Stimulated activated effector memory CD8-positive, alpha-beta T cell treated with anti-CD3 and anti-CD28 coated beads, Interleukin-12 subunit alpha, Interleukin-12 subunit beta, amount 100 ng/mL, for 72 hours (primary cell): Measurements from ENCODE around the gene PRDM1.

Experiments used
- ATAC-seq: fragments of 150-1000 bp; cut with Tn5 transposase; 2 replicates; pipeline ENCODE4 v1.10.0; 2021
- DNase-seq, 2 donors: peaks; one replicate each; pipeline ENCODE4 v3.0.0; 2021 to 2022; ENCODE audit warnings: low spot score in 2 of 2
- H3K27ac Mint-ChIP-seq: one replicate; pipeline ENCODE4 v1.8.0; 2022; ENCODE audit warnings: mild to moderate bottlenecking, mixed read lengths
- H3K36me3 Mint-ChIP-seq: one replicate; pipeline ENCODE4 v1.8.0; 2022; ENCODE audit warnings: mild to moderate bottlenecking, mixed read lengths
- H3K4me1 Mint-ChIP-seq: one replicate; pipeline ENCODE4 v1.8.0; 2022; ENCODE audit warnings: mixed read lengths
- H3K4me3 Mint-ChIP-seq: one replicate; pipeline ENCODE4 v1.8.0; 2022; ENCODE audit warnings: mild to moderate bottlenecking, mixed read lengths
- H3K9me3 Mint-ChIP-seq: one replicate; pipeline ENCODE4 v1.8.0; 2022; ENCODE audit warnings: mixed read lengths

The PRDM1 gene

GRCh38 chr6:106126482-106126881, 40.3 kb downstream of the PRDM1 start:
- ATAC-seq = no peak
- H3K36me3 Mint-ChIP-seq = no peaks in the 10 kb centered on the region
- peak in 1 of 2 donors; percentile 58 for DNase-seq
- H3K4me3 Mint-ChIP-seq = peak overlapping the region; percentile 59
- H3K4me1 Mint-ChIP-seq = peaks cover 42% of the 10 kb centered on the region
- H3K9me3 Mint-ChIP-seq = no peaks in the 10 kb centered on the region
- peak overlapping the region; percentile 57 for H3K27ac Mint-ChIP-seq

GRCh38 chr6:106128981-106129781, 43.0 kb downstream of the PRDM1 start:
- DNase-seq (no peak), ATAC-seq (no peak)
- H3K4me1 Mint-ChIP-seq = peaks cover 46% of the 10 kb centered on the region
- no peak overlapping the region for H3K4me3 Mint-ChIP-seq
- no peaks in the 10 kb centered on the region for H3K9me3 Mint-ChIP-seq
- peak overlapping the region; percentile 53 for H3K27ac Mint-ChIP-seq
- no peaks in the 10 kb centered on the region for H3K36me3 Mint-ChIP-seq

GRCh38 chr6:106132153-106132698, 46.1 kb downstream of the PRDM1 start:
- Mint-ChIP-seq H3K27ac (no peak overlapping the region), H3K36me3 (no peaks in the 10 kb centered on the region), H3K4me1 (peaks cover 34% of the 10 kb centered on the region), H3K4me3 (no peak overlapping the region), H3K9me3 (no peaks in the 10 kb centered on the region)
- ATAC-seq = no peak
- no peak for DNase-seq

- Mint-ChIP-seq H3K9me3 (no peaks in the 10 kb centered on the region), H3K36me3 (no peaks in the 10 kb centered on the region), H3K4me1 (peaks cover 38% of the 10 kb centered on the region), H3K27ac (no peak overlapping the region), H3K4me3 (no peak overlapping the region)
- ATAC-seq (no peak), DNase-seq (no peak)
These were observed 46.9 kb downstream of the PRDM1 start for GRCh38 chr6:106133040-106133439.

- Mint-ChIP-seq H3K9me3 (no peaks in the 10 kb centered on the region), H3K36me3 (no peaks in the 10 kb centered on the region), H3K27ac (no peak overlapping the region), H3K4me3 (no peak overlapping the region), H3K4me1 (peaks cover 36% of the 10 kb centered on the region)
- ATAC-seq (no peak), DNase-seq (no peak)
These were observed 48.1 kb downstream of the PRDM1 start for GRCh38 chr6:106134087-106134770.

- peak; percentile 96 for ATAC-seq
- DNase-seq = no peak
- no peaks in the 10 kb centered on the region for H3K9me3 Mint-ChIP-seq
- H3K36me3 Mint-ChIP-seq = no peaks in the 10 kb centered on the region
- H3K4me1 Mint-ChIP-seq = peaks cover 34% of the 10 kb centered on the region
- peak overlapping the region; percentile 48 for H3K4me3 Mint-ChIP-seq
- H3K27ac Mint-ChIP-seq = peak overlapping the region; percentile 37
These were observed 48.9 kb downstream of the PRDM1 start for GRCh38 chr6:106134906-106135634.

GRCh38 chr6:106135911-106136571, 49.9 kb downstream of the PRDM1 start:
- Mint-ChIP-seq H3K9me3 (no peaks in the 10 kb centered on the region), H3K36me3 (no peaks in the 10 kb centered on the region), H3K4me1 (peaks cover 40% of the 10 kb centered on the region), H3K4me3 (no peak overlapping the region), H3K27ac (peak overlapping the region; percentile 37)
- DNase-seq (no peak), ATAC-seq (no peak)

GRCh38 chr6:106136845-106137244, 50.7 kb downstream of the PRDM1 start:
- DNase-seq (no peak), ATAC-seq (no peak)
- H3K4me1 Mint-ChIP-seq = peaks cover 48% of the 10 kb centered on the region
- no peaks in the 10 kb centered on the region for H3K9me3 Mint-ChIP-seq
- H3K4me3 Mint-ChIP-seq = no peak overlapping the region
- H3K36me3 Mint-ChIP-seq = no peaks in the 10 kb centered on the region
- H3K27ac Mint-ChIP-seq = no peak overlapping the region

- no peaks in the 10 kb centered on the region for H3K9me3 Mint-ChIP-seq
- no peak for DNase-seq
- no peak overlapping the region for H3K4me3 Mint-ChIP-seq
- H3K36me3 Mint-ChIP-seq = no peaks in the 10 kb centered on the region
- ATAC-seq = no peak
- H3K27ac Mint-ChIP-seq = no peak overlapping the region
- peaks cover 61% of the 10 kb centered on the region for H3K4me1 Mint-ChIP-seq
These were observed 52.0 kb downstream of the PRDM1 start for GRCh38 chr6:106138151-106138550.

GRCh38 chr6:106141441-106142237, 55.5 kb downstream of the PRDM1 start:
- peak overlapping the region; percentile 85 for H3K27ac Mint-ChIP-seq
- peak; percentile 31 to 72 for DNase-seq

GRCh38 chr6:106142876-106143431, 56.8 kb downstream of the PRDM1 start:
- ATAC-seq (no peak), DNase-seq (no peak)
- Mint-ChIP-seq H3K36me3 (no peaks in the 10 kb centered on the region), H3K4me1 (peaks cover 71% of the 10 kb centered on the region), H3K4me3 (peak overlapping the region; percentile 44), H3K27ac (peak overlapping the region; percentile 85), H3K9me3 (no peaks in the 10 kb centered on the region)

More at GRCh38 chr6:106141441-106142237, 55.5 kb downstream of the PRDM1 start:
- Mint-ChIP-seq H3K9me3 (no peaks in the 10 kb centered on the region), H3K4me3 (peak overlapping the region; percentile 44), H3K4me1 (peaks cover 69% of the 10 kb centered on the region), H3K36me3 (no peaks in the 10 kb centered on the region)
- peak; percentile 95 for ATAC-seq

GRCh38 chr6:106143665-106144064, 57.5 kb downstream of the PRDM1 start:
- peak overlapping the region; percentile 85 for H3K27ac Mint-ChIP-seq
- H3K36me3 Mint-ChIP-seq = no peaks in the 10 kb centered on the region
- ATAC-seq (no peak), DNase-seq (no peak)
- peak overlapping the region; percentile 21 for H3K4me3 Mint-ChIP-seq
- H3K9me3 Mint-ChIP-seq = no peaks in the 10 kb centered on the region
- H3K4me1 Mint-ChIP-seq = peaks cover 72% of the 10 kb centered on the region

- Mint-ChIP-seq H3K4me1 (peaks cover 79% of the 10 kb centered on the region), H3K4me3 (peak overlapping the region; percentile 29), H3K9me3 (no peaks in the 10 kb centered on the region), H3K27ac (no peak overlapping the region), H3K36me3 (no peaks in the 10 kb centered on the region)
- ATAC-seq = no peak
- DNase-seq = no peak
These were observed 59.0 kb downstream of the PRDM1 start for GRCh38 chr6:106145144-106145543.

- peaks cover 73% of the 10 kb centered on the region for H3K4me1 Mint-ChIP-seq
- H3K4me3 Mint-ChIP-seq = peak overlapping the region; percentile 29
- no peaks in the 10 kb centered on the region for H3K9me3 Mint-ChIP-seq
- H3K36me3 Mint-ChIP-seq = no peaks in the 10 kb centered on the region
- peak; percentile 20 for ATAC-seq
- DNase-seq = peak in 1 of 2 donors; percentile 65
- no peak overlapping the region for H3K27ac Mint-ChIP-seq
These were observed 59.6 kb downstream of the PRDM1 start for GRCh38 chr6:106145741-106146227.
